Natural killer cell (primary cell): ENCODE results near the gene RPS24. TPM values are rescaled to one million over a fixed set of nuclear protein-coding genes. Genes with fewer than 3 reads are reported as not detected.
"Not testable (repeated sequence)": the region's sequence is repeated elsewhere in the genome, so short reads cannot be mapped to it uniquely, and the experiment has no call there.

Experiments used
- ATAC-seq, 3 donors: fragments of 150-1000 bp in 2 of 3; fragments of 200-7000 bp in 1 of 3; cut with Tn5 transposase; 1 replicate in 1 of 3; 2 replicates in 2 of 3; pipeline ENCODE4 v1.10.0; 2021; ENCODE audit warnings: mild to moderate bottlenecking in 2 of 3, moderate library complexity in 2 of 3
- DNase-seq, 2 donors: peaks; one replicate each; pipeline versions ENCODE4 v3.0.0 to v3.0.0-alpha.2; 2013 to 2021; ENCODE audit warnings: mixed read lengths in 1 of 2
- H3K27ac ChIP-seq: one replicate; pipeline ENCODE4 v1.5.1; 2013; ENCODE audit warnings: mild to moderate bottlenecking, low read length
- H3K27me3 ChIP-seq: one replicate; pipeline ENCODE4 v1.6.1; 2013; ENCODE audit warnings: low read length; ENCODE audit not compliant: control insufficient read depth, insufficient read depth
- H3K36me3 ChIP-seq: one replicate; pipeline ENCODE4 v1.6.1; 2013; ENCODE audit warnings: low read length; ENCODE audit not compliant: control insufficient read depth, insufficient read depth
- H3K4me1 ChIP-seq: one replicate; pipeline ENCODE4 v1.6.1; 2013; ENCODE audit warnings: low read length; ENCODE audit not compliant: control insufficient read depth, insufficient read depth
- H3K4me3 ChIP-seq: one replicate; pipeline ENCODE4 v1.5.1; 2013; ENCODE audit warnings: low read length
- H3K9me3 ChIP-seq: one replicate; pipeline ENCODE4 v1.6.1; 2013; ENCODE audit warnings: low read length; ENCODE audit not compliant: control insufficient read depth, insufficient read depth
- H3K27ac Mint-ChIP-seq, 2 donors: one replicate each; pipeline ENCODE4 v1.8.0; 2022; ENCODE audit warnings: mild to moderate bottlenecking in 2 of 2, mixed read lengths in 2 of 2, moderate library complexity in 1 of 2
- H3K27me3 Mint-ChIP-seq, 2 donors: one replicate each; pipeline ENCODE4 v1.8.0; 2022; ENCODE audit warnings: low read depth in 2 of 2, mixed read lengths in 2 of 2
- H3K36me3 Mint-ChIP-seq: one replicate; pipeline ENCODE4 v1.8.0; 2022; ENCODE audit warnings: mixed read lengths
- H3K4me1 Mint-ChIP-seq, 2 donors: one replicate each; pipeline ENCODE4 v1.8.0; 2022; ENCODE audit warnings: mixed read lengths in 2 of 2
- H3K4me3 Mint-ChIP-seq: one replicate; pipeline ENCODE4 v1.8.0; 2022; ENCODE audit warnings: mild to moderate bottlenecking, moderate library complexity, mixed read lengths
- H3K9me3 Mint-ChIP-seq, 2 donors: one replicate each; pipeline ENCODE4 v1.8.0; 2022; ENCODE audit warnings: mixed read lengths in 2 of 2
- CTCF ChIP-seq: fragments of 200-600 bp; IDR thresholded peaks from one replicate; pipeline ENCODE4 v1.8.0; 2022; ENCODE audit warnings: antibody characterized with exemption
- WGBS: methylation state at CpG from one replicate; pipeline ENCODE4 v1.1.7; 2013; ENCODE audit warnings: missing lambda C conversion rate; ENCODE audit not compliant: insufficient coverage; 5-methylcytosine and 5-hydroxymethylcytosine counted together
- intact Hi-C: fragments of 100-400 bp; cut with micrococcal nuclease; formaldehyde crosslinking; loops from one replicate; pipeline ENCODE4 v1.14.2; 2022
- total RNA-seq, 4 donors: library from RNA; stranded (reverse); fragments of 120-200 nt in 1 of 4; gene quantifications; one replicate each; pipeline versions ENCODE4 v1.2.3 to v1.2.4, GENCODE V29; 2013 to 2022

Gene RPS24
- total RNA-seq, 3 donors from 2014 or later (not counting 1 experiment from before 2014, with no cell fraction given) = 887 to 1,039 (median 981) TPM

- H3K27me3 Mint-ChIP-seq = no peaks in the 10 kb centered on the region
- intact Hi-C loops = no loop called here
- no peaks in the 10 kb centered on the region for H3K9me3 ChIP-seq
- peak overlapping the region; percentile 78 for H3K4me3 Mint-ChIP-seq
- H3K36me3 Mint-ChIP-seq = no peaks in the 10 kb centered on the region
- peaks cover 31 to 37% of the 10 kb centered on the region in 2 donors for H3K4me1 Mint-ChIP-seq
- H3K9me3 Mint-ChIP-seq = no peaks in the 10 kb centered on the region
- H3K36me3 ChIP-seq = no peaks in the 10 kb centered on the region
- TF ChIP-seq CTCF = no peak
- peak in 1 of 2 donors; percentile 33 for DNase-seq
- peak; percentile 58 to 80 (median 73) for ATAC-seq
- H3K27ac Mint-ChIP-seq = peak overlapping the region in 1 of 2 donors; percentile 85
- H3K4me1 ChIP-seq = peaks cover 35% of the 10 kb centered on the region
- H3K27me3 ChIP-seq = no peaks in the 10 kb centered on the region
- no peak overlapping the region for H3K4me3 ChIP-seq
- H3K27ac ChIP-seq = no peak overlapping the region
- WGBS = 14% methylated on average over 3 of the region's 5 CpGs
These were observed 28.6 kb downstream of the RPS24 start for GRCh38 chr10:78062296-78062695.

GRCh38 chr10:78063236-78063635, 29.6 kb downstream of the RPS24 start:
- Histone ChIP-seq H3K27ac (no peak overlapping the region), H3K9me3 (no peaks in the 10 kb centered on the region), H3K4me1 (peaks cover 35% of the 10 kb centered on the region), H3K27me3 (no peaks in the 10 kb centered on the region), H3K4me3 (no peak overlapping the region), H3K36me3 (no peaks in the 10 kb centered on the region)
- no peak for ATAC-seq
- peak overlapping the region in 1 of 2 donors; percentile 85 for H3K27ac Mint-ChIP-seq
- DNase-seq = no peak
- intact Hi-C loops = no loop called here
- 83% methylated on average over 1 of the region's 2 CpGs for WGBS
- no peaks in the 10 kb centered on the region for H3K27me3 Mint-ChIP-seq
- H3K36me3 Mint-ChIP-seq = no peaks in the 10 kb centered on the region
- TF ChIP-seq CTCF = no peak
- peaks cover 31 to 35% of the 10 kb centered on the region in 2 donors for H3K4me1 Mint-ChIP-seq
- H3K9me3 Mint-ChIP-seq = no peaks in the 10 kb centered on the region
- no peak overlapping the region for H3K4me3 Mint-ChIP-seq

DNA sequence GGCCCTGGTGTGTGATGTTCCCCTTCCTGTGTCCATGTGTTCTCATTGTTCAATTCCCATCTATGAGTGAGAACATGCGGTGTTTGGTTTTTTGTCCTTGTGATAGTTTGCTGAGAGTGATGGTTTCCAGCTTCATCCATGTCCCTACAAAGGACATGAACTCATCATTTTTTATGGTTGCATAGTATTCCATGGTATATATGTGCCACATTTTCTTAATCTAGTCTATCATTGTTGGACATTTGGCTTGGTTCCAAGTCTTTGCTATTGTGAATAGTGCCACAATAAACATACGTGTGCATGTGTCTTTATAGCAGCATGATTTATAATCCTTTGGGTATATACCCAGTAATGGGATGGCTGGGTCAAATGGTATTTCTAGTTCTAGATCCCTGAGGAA, 31.3 kb downstream of the RPS24 start:
- H3K4me1 Mint-ChIP-seq = peaks cover 31 to 35% of the 10 kb centered on the region in 2 donors

DNA sequence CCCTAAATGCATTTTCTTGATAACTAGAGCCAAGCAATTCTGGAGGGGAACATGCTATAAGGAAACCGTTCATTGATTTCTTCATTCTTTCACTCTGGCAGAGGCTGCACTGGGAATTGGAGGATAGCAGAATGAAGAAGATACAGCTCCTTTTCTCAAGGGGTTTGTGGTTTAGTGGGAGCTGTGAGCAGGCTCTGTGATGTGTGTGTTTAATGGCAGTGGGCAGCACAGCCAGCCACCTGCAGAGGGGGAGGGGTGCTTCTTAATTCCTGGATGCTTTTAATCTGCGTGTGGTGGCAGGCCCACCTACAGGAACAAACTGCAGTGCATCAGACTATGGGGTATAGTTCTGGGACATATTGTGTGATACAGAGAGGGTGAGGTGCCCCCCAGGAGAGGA, 31.9 kb downstream of the RPS24 start:
- intact Hi-C loops = no loop called here
- no peaks in the 10 kb centered on the region for H3K27me3 ChIP-seq
- TF ChIP-seq CTCF = no peak
- Mint-ChIP-seq H3K4me1 (peaks cover 31 to 35% of the 10 kb centered on the region in 2 donors), H3K9me3 (no peaks in the 10 kb centered on the region), H3K27me3 (no peaks in the 10 kb centered on the region), H3K4me3 (no peak overlapping the region), H3K27ac (no peak overlapping the region), H3K36me3 (no peaks in the 10 kb centered on the region)
- no peaks in the 10 kb centered on the region for H3K36me3 ChIP-seq
- 63% methylated on average over 2 of the region's 2 CpGs for WGBS
- no peak for DNase-seq
- no peaks in the 10 kb centered on the region for H3K9me3 ChIP-seq
- H3K4me3 ChIP-seq = no peak overlapping the region
- H3K4me1 ChIP-seq = peaks cover 35% of the 10 kb centered on the region
- ATAC-seq = no peak
- H3K27ac ChIP-seq = no peak overlapping the region

More for the DNA sequence above, 31.3 kb downstream of the RPS24 start:
- DNase-seq, H3K4me3 Mint-ChIP-seq, H3K36me3 Mint-ChIP-seq, H3K27me3 ChIP-seq, H3K9me3 ChIP-seq, ATAC-seq, H3K4me3 ChIP-seq, H3K27ac Mint-ChIP-seq, intact Hi-C loops, H3K27ac ChIP-seq, H3K27me3 Mint-ChIP-seq, H3K36me3 ChIP-seq, H3K9me3 Mint-ChIP-seq: not testable (repeated sequence)
- no CpG with 5 or more reads among the region's 2 CpGs for WGBS
- H3K4me1 ChIP-seq = peaks cover 35% of the 10 kb centered on the region
